ENCODE data around the gene DNAJC5. TPM values are rescaled to one million over a fixed set of nuclear protein-coding genes. Genes with fewer than 3 reads are reported as not detected.
A peak's percentile ranks its signal among the peaks of the same experiment; 100 is the strongest.

Gene DNAJC5
- total RNA-seq, 3 donors from 2014 or later, result 31.1 to 37.9 (median 37.0) TPM

DNA sequence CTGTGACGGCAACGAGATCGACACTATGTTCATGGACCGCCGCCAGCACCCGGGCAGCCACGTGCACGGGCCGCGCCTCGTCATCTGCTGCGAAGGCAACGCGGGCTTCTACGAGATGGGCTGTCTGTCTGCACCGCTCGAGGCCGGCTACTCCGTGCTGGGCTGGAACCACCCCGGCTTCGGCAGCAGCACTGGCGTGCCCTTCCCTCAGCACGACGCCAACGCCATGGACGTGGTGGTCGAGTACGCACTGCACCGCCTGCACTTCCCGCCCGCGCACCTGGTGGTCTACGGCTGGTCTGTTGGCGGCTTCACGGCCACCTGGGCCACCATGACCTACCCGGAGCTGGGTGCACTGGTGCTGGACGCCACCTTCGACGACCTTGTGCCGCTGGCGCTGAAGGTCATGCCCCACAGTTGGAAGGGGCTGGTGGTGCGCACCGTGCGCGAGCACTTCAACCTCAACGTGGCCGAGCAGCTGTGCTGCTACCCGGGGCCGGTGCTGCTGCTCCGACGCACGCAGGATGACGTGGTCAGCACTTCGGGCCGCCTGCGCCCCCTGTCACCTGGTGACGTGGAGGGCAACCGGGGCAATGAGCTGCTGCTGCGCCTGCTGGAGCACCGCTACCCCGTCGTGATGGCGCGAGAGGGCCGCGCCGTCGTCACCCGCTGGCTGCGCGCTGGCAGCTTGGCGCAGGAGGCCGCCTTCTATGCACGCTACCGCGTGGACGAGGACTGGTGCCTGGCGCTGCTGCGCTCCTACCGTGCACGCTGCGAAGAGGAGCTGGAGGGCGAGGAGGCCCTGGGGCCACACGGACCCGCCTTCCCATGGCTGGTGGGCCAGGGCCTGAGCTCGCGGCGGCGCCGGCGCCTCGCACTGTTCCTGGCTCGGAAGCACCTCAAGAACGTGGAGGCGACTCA lies 32.7 kb upstream of the DNAJC5 start:
- H3K9me3 ChIP-seq, result no peaks in the 10 kb centered on the region
- TF ChIP-seq POLR2AphosphoS5 (IDR thresholded peaks at IDR 0.05) (no peak), POLR2A (IDR thresholded peaks at IDR 0.05) (no peak)
- TF ChIP-seq, protein P1, sequence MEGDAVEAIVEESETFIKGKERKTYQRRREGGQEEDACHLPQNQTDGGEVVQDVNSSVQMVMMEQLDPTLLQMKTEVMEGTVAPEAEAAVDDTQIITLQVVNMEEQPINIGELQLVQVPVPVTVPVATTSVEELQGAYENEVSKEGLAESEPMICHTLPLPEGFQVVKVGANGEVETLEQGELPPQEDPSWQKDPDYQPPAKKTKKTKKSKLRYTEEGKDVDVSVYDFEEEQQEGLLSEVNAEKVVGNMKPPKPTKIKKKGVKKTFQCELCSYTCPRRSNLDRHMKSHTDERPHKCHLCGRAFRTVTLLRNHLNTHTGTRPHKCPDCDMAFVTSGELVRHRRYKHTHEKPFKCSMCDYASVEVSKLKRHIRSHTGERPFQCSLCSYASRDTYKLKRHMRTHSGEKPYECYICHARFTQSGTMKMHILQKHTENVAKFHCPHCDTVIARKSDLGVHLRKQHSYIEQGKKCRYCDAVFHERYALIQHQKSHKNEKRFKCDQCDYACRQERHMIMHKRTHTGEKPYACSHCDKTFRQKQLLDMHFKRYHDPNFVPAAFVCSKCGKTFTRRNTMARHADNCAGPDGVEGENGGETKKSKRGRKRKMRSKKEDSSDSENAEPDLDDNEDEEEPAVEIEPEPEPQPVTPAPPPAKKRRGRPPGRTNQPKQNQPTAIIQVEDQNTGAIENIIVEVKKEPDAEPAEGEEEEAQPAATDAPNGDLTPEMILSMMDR (IDR thresholded peaks at IDR 0.05), result no peak
- peaks cover 5 to 23% of the 10 kb centered on the region in 2 donors for H3K4me1 ChIP-seq
- H3K4me3 ChIP-seq, result no peak overlapping the region
- H3K27me3 ChIP-seq, result no peaks in the 10 kb centered on the region
- H3K27ac ChIP-seq, result peak overlapping the region; percentile 95 to 97
- DNase-seq (ENCODE audit: low spot score in 2 of 2), result no peak
- intact Hi-C loops (cut with DNase I; ENCODE audit: low total_unique reads), result no loop called here
- H3K36me3 ChIP-seq, result no peaks in the 10 kb centered on the region

DNA sequence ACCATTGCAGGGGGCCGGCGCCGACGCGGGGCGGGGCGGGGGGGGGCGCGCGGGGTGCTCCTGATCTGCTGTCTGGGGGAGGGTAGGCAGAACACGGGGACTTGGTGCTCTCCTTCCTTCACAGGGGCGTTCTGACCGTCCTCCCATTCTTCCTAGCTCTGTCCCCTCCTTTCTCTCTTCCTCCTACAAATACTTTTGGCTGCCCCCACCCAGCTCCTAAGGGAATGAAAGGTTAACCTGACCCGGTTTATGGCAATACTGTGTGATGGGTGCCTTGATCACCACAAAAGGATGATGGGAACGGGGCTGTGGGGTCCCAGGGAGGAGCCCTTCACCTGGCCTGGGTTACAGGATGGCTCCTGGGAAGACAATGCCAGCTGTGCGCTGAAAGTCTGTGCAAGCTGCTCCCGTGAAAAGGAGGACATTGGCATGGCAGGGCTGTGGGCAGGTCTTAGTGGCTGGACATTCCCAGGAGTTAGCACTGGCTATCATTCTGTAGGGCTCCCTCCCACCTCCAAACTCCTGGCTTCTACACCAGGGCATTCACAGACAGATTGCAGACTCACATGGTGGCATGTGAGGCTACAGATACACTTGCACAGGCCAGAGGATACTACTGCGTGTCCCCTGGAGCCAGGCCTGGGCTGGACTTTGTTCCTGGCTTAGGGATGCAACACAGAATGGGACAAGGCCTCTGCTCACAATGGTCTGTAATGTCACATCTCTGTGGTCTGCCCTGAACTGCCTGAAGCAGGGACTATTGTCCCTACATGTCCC lies 31.7 kb upstream of the DNAJC5 start:
- Histone ChIP-seq H3K27ac (peak overlapping the region; percentile 95 to 97), H3K9me3 (no peaks in the 10 kb centered on the region), H3K36me3 (no peaks in the 10 kb centered on the region), H3K27me3 (no peaks in the 10 kb centered on the region), H3K4me1 (peaks cover 5 to 20% of the 10 kb centered on the region in 2 donors), H3K4me3 (peak overlapping the region; percentile 88 to 98 (median 95))
- intact Hi-C loops (cut with DNase I; ENCODE audit: low total_unique reads), result no loop called here
- DNase-seq (ENCODE audit: low spot score in 2 of 2), result no peak
- no peak for TF ChIP-seq POLR2A (IDR thresholded peaks at IDR 0.05)
- TF ChIP-seq POLR2AphosphoS5 (IDR thresholded peaks at IDR 0.05), result no peak
- TF ChIP-seq, protein P1 (IDR thresholded peaks at IDR 0.05), result no peak

DNA sequence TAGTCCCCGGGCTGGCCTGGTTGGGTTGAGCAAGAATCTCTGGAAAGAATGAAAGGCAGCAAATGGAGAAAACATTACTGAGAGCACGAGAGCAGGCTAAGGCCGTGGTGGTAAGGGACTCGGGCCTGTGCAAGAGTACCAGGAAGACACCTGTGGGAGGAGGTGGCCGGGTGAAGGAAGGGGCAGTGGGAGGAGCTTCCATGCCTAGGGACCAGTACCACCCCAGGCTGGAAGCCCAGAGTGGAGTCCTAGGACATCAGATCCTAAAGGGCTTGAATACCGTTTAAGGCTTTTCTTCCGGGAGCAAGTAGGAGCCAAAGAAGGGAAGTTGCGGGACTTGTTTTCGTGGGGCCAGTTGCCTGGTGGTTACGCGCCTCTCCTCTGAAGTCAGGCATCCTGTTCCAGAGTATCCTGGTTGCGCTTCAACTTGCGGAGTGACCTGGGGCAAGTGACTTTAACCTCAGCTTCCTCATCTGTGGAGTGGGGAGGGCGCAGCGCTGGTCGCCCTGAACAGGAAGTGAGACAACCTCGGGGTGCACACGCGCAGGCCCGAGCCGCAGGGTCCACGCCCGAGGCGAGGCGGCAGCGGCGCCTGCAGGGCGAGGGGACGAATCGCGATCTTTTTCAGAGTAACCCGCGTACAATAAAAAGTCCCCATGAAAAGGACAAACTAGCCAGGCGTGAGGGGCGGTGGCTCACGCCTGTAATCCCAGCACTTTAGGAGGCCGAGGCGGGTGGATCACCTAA lies 31.0 kb upstream of the DNAJC5 start:
- DNase-seq (ENCODE audit: low spot score in 2 of 2), result peak; percentile 77 to 90
- peak overlapping the region; percentile 95 to 97 for H3K27ac ChIP-seq
- H3K36me3 ChIP-seq, result no peaks in the 10 kb centered on the region
- intact Hi-C loops (cut with DNase I; ENCODE audit: low total_unique reads), result no loop called here
- no peak for TF ChIP-seq POLR2A (IDR thresholded peaks at IDR 0.05)
- TF ChIP-seq POLR2AphosphoS5 (IDR thresholded peaks at IDR 0.05), result peak; percentile 73 to 85 (median 76)
- TF ChIP-seq, protein P1 (IDR thresholded peaks at IDR 0.05), result peak in 2 of 3 donors; percentile 35 to 49
- H3K27me3 ChIP-seq, result no peaks in the 10 kb centered on the region
- peaks cover 5 to 12% of the 10 kb centered on the region in 2 donors for H3K4me1 ChIP-seq
- H3K9me3 ChIP-seq, result no peaks in the 10 kb centered on the region
- H3K4me3 ChIP-seq, result peak overlapping the region; percentile 88 to 98 (median 95)

DNA sequence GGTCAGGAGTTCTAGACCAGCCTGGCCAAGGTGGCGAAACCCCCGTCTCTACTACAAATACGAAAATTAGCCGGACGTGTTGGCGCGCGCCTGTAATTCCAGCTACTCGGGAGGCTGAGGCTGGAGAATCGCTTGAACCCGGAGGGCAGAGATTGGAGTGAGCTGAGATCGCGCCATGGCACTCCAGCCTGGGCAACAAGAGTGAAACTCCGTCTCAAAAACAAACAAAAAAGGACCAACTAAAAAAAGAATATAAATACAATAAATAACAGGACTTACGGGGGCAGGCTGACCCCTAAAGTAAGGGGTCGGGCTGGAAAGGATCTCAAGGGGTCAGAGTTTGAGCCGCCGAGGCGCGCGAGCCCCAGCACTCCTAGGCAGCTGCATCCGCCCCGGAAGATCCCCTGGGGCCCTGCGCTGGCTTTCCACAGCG lies 30.4 kb upstream of the DNAJC5 start:
- intact Hi-C loops (cut with DNase I; ENCODE audit: low total_unique reads), result no loop called here
- peaks cover 5 to 12% of the 10 kb centered on the region in 2 donors for H3K4me1 ChIP-seq
- DNase-seq (ENCODE audit: low spot score in 2 of 2), result no peak

More for the DNA sequence above, 30.4 kb upstream of the DNAJC5 start:
- TF ChIP-seq POLR2AphosphoS5 (IDR thresholded peaks at IDR 0.05), result no peak
- TF ChIP-seq, protein P1 (IDR thresholded peaks at IDR 0.05), result no peak
- TF ChIP-seq POLR2A (IDR thresholded peaks at IDR 0.05), result no peak
- Histone ChIP-seq H3K36me3 (no peaks in the 10 kb centered on the region), H3K27me3 (no peaks in the 10 kb centered on the region), H3K27ac (peak overlapping the region; percentile 95 to 97), H3K4me3 (peak overlapping the region; percentile 88 to 98 (median 95)), H3K9me3 (no peaks in the 10 kb centered on the region)

Data from breast epithelium (tissue), 4 donors.